HG03196 (cell line): ENCODE results near the gene DECR2.

ENCODE experiments used
- ATAC-seq: cut with Tn5 transposase; IDR thresholded peaks from one replicate; pipeline ENCODE4 v1.9.1; 2021; ENCODE audit not compliant: unreplicated experiment

The DECR2 gene

GRCh38 chr16:364595-365491 is 36.8 kb upstream of the DECR2 start:
- ATAC-seq = no peak

- ATAC-seq = no peak
Measured at GRCh38 chr16:366476-366875, 35.2 kb upstream of the DECR2 start.

GRCh38 chr16:367333-367903 is 34.3 kb upstream of the DECR2 start:
- ATAC-seq = no peak

GRCh38 chr16:368388-369158 is 33.1 kb upstream of the DECR2 start:
- ATAC-seq = no peak

GRCh38 chr16:369275-369865 is 32.3 kb upstream of the DECR2 start:
- no peak for ATAC-seq

- no peak for ATAC-seq
Measured at GRCh38 chr16:369866-370436, 31.7 kb upstream of the DECR2 start.

- peak; percentile 78 for ATAC-seq
Measured at GRCh38 chr16:370443-370842, 31.2 kb upstream of the DECR2 start, which contains the start of gene MRPL28. Gene MRPL28, minus strand, starts transcription at chr16:370538. Its CDS starts 320 bp downstream, at chr16:370218.

- ATAC-seq = no peak
Measured at GRCh38 chr16:370979-371514, 30.6 kb upstream of the DECR2 start.

- ATAC-seq = no peak
Measured at GRCh38 chr16:371515-372301, 30.0 kb upstream of the DECR2 start.

- ATAC-seq = no peak
Measured at GRCh38 chr16:372302-372983, 29.2 kb upstream of the DECR2 start.

GRCh38 chr16:373020-373598 is 28.6 kb upstream of the DECR2 start:
- ATAC-seq = no peak

GRCh38 chr16:373848-374615 is 27.7 kb upstream of the DECR2 start:
- ATAC-seq = no peak

- ATAC-seq = no peak
Measured at GRCh38 chr16:374616-374926, 27.1 kb upstream of the DECR2 start.

- ATAC-seq = no peak
Measured at GRCh38 chr16:375212-375611, 26.5 kb upstream of the DECR2 start.

GRCh38 chr16:375927-376816 is 25.5 kb upstream of the DECR2 start:
- no peak for ATAC-seq

GRCh38 chr16:376817-377418 is 24.8 kb upstream of the DECR2 start:
- ATAC-seq = no peak

- no peak for ATAC-seq
Measured at GRCh38 chr16:377419-377951, 24.2 kb upstream of the DECR2 start.
